ENCODE measurements around the gene RPA1. TPM values are rescaled to one million over a fixed set of nuclear protein-coding genes. Genes with fewer than 3 reads are reported as not detected.
A peak's percentile ranks its signal among the peaks of the same experiment; 100 is the strongest.

The RPA1 gene
- polyA plus RNA-seq, 1 donor from 2014 or later = 8.4 TPM

GRCh38 chr17:1936766-1937165 is 107.0 kb downstream of the RPA1 start:
- Histone ChIP-seq H3K27ac (ENCODE audit: low read length) (no peak overlapping the region), H2AFZ (ENCODE audit: low read depth, low read length) (no peak overlapping the region), H3K9me3 (ENCODE audit: low read length) (no peaks in the 10 kb centered on the region), H3K36me3 (ENCODE audit: insufficient read depth, low read length) (no peaks in the 10 kb centered on the region), H3K79me2 (replicated peaks; ENCODE audit: insufficient read depth, low read length) (no peaks in the 10 kb centered on the region), H3K9me2 (ENCODE audit: insufficient read depth, low read length) (no peaks in the 10 kb centered on the region), H3F3A (ENCODE audit: insufficient read depth, low read length, poor library complexity, severe bottlenecking) (no peaks in the 10 kb centered on the region), H3K4me2 (ENCODE audit: low read length) (no peak overlapping the region), H3K4me3 (ENCODE audit: low read length) (no peak overlapping the region), H3K9ac (ENCODE audit: low read length) (no peak overlapping the region), H4K20me1 (ENCODE audit: insufficient read depth) (no peaks in the 10 kb centered on the region), H3K27me3 (ENCODE audit: insufficient read depth, low read depth, low read length) (no peaks in the 10 kb centered on the region)
- TF ChIP-seq TAF1 (IDR thresholded peaks at IDR 0.05; ENCODE audit: low read depth) (no peak), RAD21 (conservative IDR thresholded peaks at IDR 0.05) (no peak)

GRCh38 chr17:1937461-1937860 is 107.7 kb downstream of the RPA1 start:
- TF ChIP-seq SMC3 (conservative IDR thresholded peaks at IDR 0.05; ENCODE audit: poor library complexity) (no peak), MXI1 (conservative IDR thresholded peaks at IDR 0.05; ENCODE audit: poor library complexity, severe bottlenecking) (no peak), RAD21 (conservative IDR thresholded peaks at IDR 0.05) (no peak), EZH2 (IDR thresholded peaks at IDR 0.05; ENCODE audit: borderline replicate concordance, insufficient read depth, low read length, poor library complexity, severe bottlenecking) (no peak), CTCF (IDR thresholded peaks at IDR 0.05; ENCODE audit: poor library complexity, severe bottlenecking) (no peak), TAF1 (IDR thresholded peaks at IDR 0.05; ENCODE audit: low read depth) (no peak), EP300 (conservative IDR thresholded peaks at IDR 0.05; ENCODE audit: poor library complexity, severe bottlenecking) (no peak), POLR2AphosphoS5 (IDR thresholded peaks at IDR 0.05) (no peak)
- no peaks in the 10 kb centered on the region for H3K9me3 ChIP-seq (ENCODE audit: low read length)
- no peak overlapping the region for H3K4me2 ChIP-seq (ENCODE audit: low read length)
- no peaks in the 10 kb centered on the region for H3K9me2 ChIP-seq (ENCODE audit: insufficient read depth, low read length)
- H3K36me3 ChIP-seq (ENCODE audit: insufficient read depth, low read length) = no peaks in the 10 kb centered on the region
- H4K20me1 ChIP-seq (ENCODE audit: insufficient read depth) = no peaks in the 10 kb centered on the region
- no peaks in the 10 kb centered on the region for H3K79me2 ChIP-seq (replicated peaks; ENCODE audit: insufficient read depth, low read length)
- H3K27me3 ChIP-seq (ENCODE audit: insufficient read depth, low read depth, low read length) = no peaks in the 10 kb centered on the region
- H3K4me3 ChIP-seq (ENCODE audit: low read length) = no peak overlapping the region
- no peaks in the 10 kb centered on the region for H3F3A ChIP-seq (ENCODE audit: insufficient read depth, low read length, poor library complexity, severe bottlenecking)
- H3K27ac ChIP-seq (ENCODE audit: low read length) = no peak overlapping the region
- H2AFZ ChIP-seq (ENCODE audit: low read depth, low read length) = no peak overlapping the region
- no peak overlapping the region for H3K9ac ChIP-seq (ENCODE audit: low read length)

DNA sequence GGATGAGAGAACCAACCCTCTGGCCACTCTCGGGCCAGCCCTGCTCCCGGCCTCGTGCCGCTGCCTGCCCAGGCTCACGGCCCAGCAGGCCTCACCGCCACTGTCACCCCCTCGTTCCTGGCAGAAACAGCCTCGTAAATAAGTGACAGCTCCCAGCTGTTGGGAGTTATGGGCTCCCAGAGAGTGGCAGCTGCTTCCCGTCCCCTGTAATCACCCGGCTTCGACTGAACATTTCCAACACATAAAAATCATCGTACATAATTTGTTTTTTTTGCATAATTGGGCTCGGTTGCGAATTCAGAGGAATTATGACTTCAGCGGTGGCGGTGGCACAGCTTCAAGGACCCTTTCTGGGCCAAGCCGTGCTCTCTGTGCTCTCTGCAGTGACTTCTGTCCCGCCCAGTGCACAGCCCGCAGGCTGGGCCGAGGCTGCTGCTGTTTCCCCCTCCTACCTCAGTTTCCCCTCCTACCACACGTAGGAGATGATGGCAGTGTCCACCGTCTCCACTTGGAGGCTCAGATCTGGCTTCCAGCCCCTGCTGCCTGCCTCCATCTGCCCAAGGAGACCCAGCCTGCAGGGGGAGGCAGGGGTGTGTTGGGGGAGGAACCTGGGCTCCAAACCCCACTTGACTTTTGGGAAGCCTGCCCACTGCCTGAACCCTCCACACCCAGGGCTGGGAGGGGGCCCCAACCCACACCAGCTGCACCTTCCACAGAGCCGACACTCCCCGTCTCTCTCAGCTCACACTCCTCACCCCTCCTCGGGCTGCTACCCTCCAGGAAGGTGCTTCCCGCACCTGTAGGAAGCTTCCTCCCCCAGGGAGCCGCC is 110.4 kb downstream of the RPA1 start:
- Histone ChIP-seq H3K4me2 (ENCODE audit: low read length) (no peak overlapping the region), H3K9me2 (ENCODE audit: insufficient read depth, low read length) (no peaks in the 10 kb centered on the region), H3K4me3 (ENCODE audit: low read length) (peak overlapping the region; percentile 30), H3K9me3 (ENCODE audit: low read length) (no peaks in the 10 kb centered on the region), H3K27me3 (ENCODE audit: insufficient read depth, low read depth, low read length) (no peaks in the 10 kb centered on the region), H3K79me2 (replicated peaks; ENCODE audit: insufficient read depth, low read length) (no peaks in the 10 kb centered on the region), H2AFZ (ENCODE audit: low read depth, low read length) (no peak overlapping the region), H4K20me1 (ENCODE audit: insufficient read depth) (no peaks in the 10 kb centered on the region), H3K27ac (ENCODE audit: low read length) (peak overlapping the region; percentile 67), H3K36me3 (ENCODE audit: insufficient read depth, low read length) (no peaks in the 10 kb centered on the region), H3K9ac (ENCODE audit: low read length) (peak overlapping the region; percentile 50), H3F3A (ENCODE audit: insufficient read depth, low read length, poor library complexity, severe bottlenecking) (no peaks in the 10 kb centered on the region)
- TF ChIP-seq MXI1 (conservative IDR thresholded peaks at IDR 0.05; ENCODE audit: poor library complexity, severe bottlenecking) (no peak), EP300 (conservative IDR thresholded peaks at IDR 0.05; ENCODE audit: poor library complexity, severe bottlenecking) (peak; percentile 32), TAF1 (IDR thresholded peaks at IDR 0.05; ENCODE audit: low read depth) (no peak), POLR2AphosphoS5 (IDR thresholded peaks at IDR 0.05) (peak; percentile 25)

Data from neural cell (in vitro differentiated cells).